Adipocyte (in vitro differentiated cells): ENCODE measurements around the gene EYA2.
A peak's percentile ranks its signal among the peaks of the same experiment; 100 is the strongest.

ENCODE experiments used
- DNase-seq: peaks from one replicate; pipeline ENCODE4 v3.0.0-alpha.2; 2015; ENCODE audit warnings: low read depth
- H3K27me3 ChIP-seq: replicated peaks from 2 replicates; pipeline ENCODE4 v1.7.0; 2013; ENCODE audit warnings: mild to moderate bottlenecking, low read length, moderate library complexity; ENCODE audit not compliant: control insufficient read depth, insufficient read depth
- H3K36me3 ChIP-seq: 2 replicates; pipeline ENCODE4 v1.7.0; 2013; ENCODE audit warnings: low read length, mild to moderate bottlenecking, moderate library complexity; ENCODE audit not compliant: control insufficient read depth, insufficient read depth, severe bottlenecking
- H3K4me1 ChIP-seq: 2 replicates; pipeline ENCODE4 v1.7.0; 2013; ENCODE audit warnings: mild to moderate bottlenecking, low read length, moderate library complexity; ENCODE audit not compliant: control insufficient read depth, insufficient read depth
- H3K4me3 ChIP-seq: 2 replicates; pipeline ENCODE4 v1.7.0; 2013; ENCODE audit warnings: mild to moderate bottlenecking, low read length, moderate library complexity
- H3K9ac ChIP-seq: 2 replicates; pipeline ENCODE4 v1.7.0; 2013; ENCODE audit warnings: mild to moderate bottlenecking, low read length, moderate library complexity
- H3K9me3 ChIP-seq: 2 replicates; pipeline ENCODE4 v1.7.0; 2013; ENCODE audit warnings: mild to moderate bottlenecking, low read length, moderate library complexity; ENCODE audit not compliant: control insufficient read depth

EYA2 gene

DNA sequence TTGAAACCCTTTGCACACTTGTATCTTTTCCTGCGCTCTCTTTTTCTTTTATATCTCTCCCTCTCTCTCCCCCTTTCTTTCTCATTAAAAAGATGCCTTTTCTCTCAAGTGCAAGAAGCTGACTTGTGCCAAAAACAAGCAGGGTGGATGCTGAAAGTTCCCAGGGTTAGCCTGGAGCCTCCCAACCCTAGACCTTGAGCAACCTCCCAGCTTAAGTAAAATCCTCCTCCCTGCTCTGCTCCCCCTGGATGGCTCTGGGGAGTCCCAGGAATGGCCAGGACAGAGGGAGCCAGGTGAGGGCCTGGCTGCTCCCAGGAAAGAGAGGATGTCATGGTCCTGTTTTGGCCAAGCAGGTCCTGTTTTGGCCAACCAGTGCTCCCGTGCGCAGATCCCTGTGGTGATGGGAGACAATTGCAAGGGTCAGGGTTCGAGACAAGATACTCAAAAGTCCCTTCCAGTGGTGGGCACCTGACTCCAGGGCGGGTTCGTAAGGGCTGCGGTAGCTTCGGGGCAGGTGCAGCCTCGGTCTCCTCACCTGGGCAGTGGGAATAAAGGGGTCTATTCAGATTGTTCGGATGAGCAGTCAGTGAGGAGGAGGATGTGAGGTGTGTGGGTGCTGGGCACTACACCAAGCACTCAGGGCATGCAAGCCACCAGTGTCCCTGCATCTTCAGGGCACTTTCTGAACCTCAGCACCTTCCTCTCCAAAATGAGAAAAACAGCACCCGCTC, 49.4 kb downstream of the EYA2 start:
- Histone ChIP-seq H3K36me3 (no peaks in the 10 kb centered on the region), H3K4me1 (peaks cover 23% of the 10 kb centered on the region), H3K27me3 (no peaks in the 10 kb centered on the region), H3K4me3 (no peak overlapping the region), H3K9me3 (no peaks in the 10 kb centered on the region), H3K9ac (no peak overlapping the region)
- no peak for DNase-seq

DNA sequence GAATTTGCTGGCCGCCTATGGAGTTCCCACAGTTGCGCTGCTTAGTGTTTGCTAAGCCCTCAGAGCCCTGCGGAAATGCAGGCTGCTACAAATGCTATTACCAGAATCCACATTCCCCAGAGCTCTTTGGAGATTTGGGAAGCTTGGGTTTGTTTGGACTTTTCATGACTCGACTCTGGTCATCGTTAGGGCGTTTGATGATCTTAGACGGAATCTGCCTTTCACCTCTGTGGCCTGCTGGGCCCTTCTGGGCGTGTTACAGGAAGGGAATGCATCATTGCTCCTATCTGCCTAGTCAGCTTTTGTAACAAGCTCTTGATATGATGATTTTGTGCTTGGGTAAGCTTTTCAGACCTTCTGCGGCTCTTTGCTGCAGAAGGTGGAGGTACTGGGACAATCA, 50.8 kb downstream of the EYA2 start:
- Histone ChIP-seq H3K27me3 (no peaks in the 10 kb centered on the region), H3K4me3 (no peak overlapping the region), H3K9me3 (no peaks in the 10 kb centered on the region), H3K36me3 (no peaks in the 10 kb centered on the region), H3K9ac (no peak overlapping the region), H3K4me1 (peaks cover 17% of the 10 kb centered on the region)
- no peak for DNase-seq

GRCh38 chr20:46946181-46946624, 51.6 kb downstream of the EYA2 start:
- peaks cover 18% of the 10 kb centered on the region for H3K4me1 ChIP-seq
- DNase-seq, result no peak
- peak overlapping the region; percentile 6 for H3K9ac ChIP-seq
- H3K27me3 ChIP-seq, result no peaks in the 10 kb centered on the region
- H3K9me3 ChIP-seq, result no peaks in the 10 kb centered on the region
- no peak overlapping the region for H3K4me3 ChIP-seq
- H3K36me3 ChIP-seq, result no peaks in the 10 kb centered on the region

- no peaks in the 10 kb centered on the region for H3K36me3 ChIP-seq
- H3K4me3 ChIP-seq, result no peak overlapping the region
- no peak for DNase-seq
- no peaks in the 10 kb centered on the region for H3K9me3 ChIP-seq
- H3K9ac ChIP-seq, result no peak overlapping the region
- H3K27me3 ChIP-seq, result no peaks in the 10 kb centered on the region
- peaks cover 24% of the 10 kb centered on the region for H3K4me1 ChIP-seq
Measured at GRCh38 chr20:46946796-46947195, 52.2 kb downstream of the EYA2 start.

- no peak overlapping the region for H3K9ac ChIP-seq
- DNase-seq, result no peak
- H3K4me1 ChIP-seq, result peaks cover 29% of the 10 kb centered on the region
- H3K4me3 ChIP-seq, result no peak overlapping the region
- no peaks in the 10 kb centered on the region for H3K9me3 ChIP-seq
- H3K27me3 ChIP-seq, result no peaks in the 10 kb centered on the region
- H3K36me3 ChIP-seq, result no peaks in the 10 kb centered on the region
Measured at GRCh38 chr20:46948081-46948480, 53.4 kb downstream of the EYA2 start.

DNA sequence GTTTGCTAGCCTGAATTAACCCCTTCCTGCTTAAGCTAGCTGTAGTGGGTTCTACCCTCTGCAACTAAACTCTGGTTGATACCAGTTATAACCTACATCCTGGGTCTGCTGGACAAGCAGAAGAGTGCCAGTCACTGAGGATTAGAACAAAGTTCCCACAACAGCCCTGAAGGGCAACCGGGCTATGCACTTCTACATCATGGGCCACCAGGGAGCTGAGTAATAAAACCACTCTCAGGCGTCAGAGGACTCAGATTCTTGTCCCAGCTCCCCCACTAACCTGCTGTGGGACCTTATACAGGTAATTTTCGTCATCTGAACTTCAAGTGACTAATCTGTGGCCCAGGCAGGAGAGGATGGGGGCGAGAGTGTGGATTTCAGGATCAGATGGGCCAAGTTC, 56.8 kb downstream of the EYA2 start:
- Histone ChIP-seq H3K27me3 (no peaks in the 10 kb centered on the region), H3K4me3 (no peak overlapping the region), H3K4me1 (peaks cover 21% of the 10 kb centered on the region), H3K9ac (no peak overlapping the region), H3K9me3 (peaks cover 5% of the 10 kb centered on the region), H3K36me3 (no peaks in the 10 kb centered on the region)
- no peak for DNase-seq

DNA sequence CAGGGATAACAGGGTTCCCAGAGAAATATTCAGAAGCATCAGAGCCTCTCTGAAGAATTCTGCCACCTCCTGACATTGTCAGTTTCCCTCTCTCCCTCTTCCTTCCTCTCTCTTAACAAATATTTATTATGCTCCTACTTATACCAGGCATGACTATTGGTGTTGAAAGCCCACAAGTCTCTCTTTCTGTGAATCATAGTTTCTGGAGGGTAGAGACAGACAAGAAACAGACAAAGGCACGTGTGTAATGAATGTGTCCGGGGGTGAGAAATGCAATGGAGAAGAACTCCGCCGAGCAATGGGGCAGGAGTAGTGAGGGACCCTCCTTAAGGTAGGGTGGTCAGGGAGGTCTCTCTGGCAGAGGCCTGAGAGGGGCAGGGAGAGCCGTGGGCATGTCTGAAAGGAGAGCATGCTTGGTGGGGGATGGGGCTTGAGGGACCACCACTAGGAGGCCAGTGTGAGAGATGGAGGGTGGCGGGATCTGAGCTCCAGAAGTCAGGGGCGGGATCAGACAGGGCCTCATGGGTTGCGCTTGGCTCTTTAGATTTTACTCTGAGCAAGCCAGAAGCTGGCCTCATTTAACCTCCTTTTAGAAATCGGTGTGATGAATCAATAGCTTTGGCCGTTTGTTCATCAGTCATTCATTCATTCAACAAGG, 57.3 kb downstream of the EYA2 start:
- Histone ChIP-seq H3K27me3 (no peaks in the 10 kb centered on the region), H3K9me3 (peaks cover 6% of the 10 kb centered on the region), H3K36me3 (no peaks in the 10 kb centered on the region), H3K9ac (no peak overlapping the region), H3K4me3 (no peak overlapping the region), H3K4me1 (peaks cover 19% of the 10 kb centered on the region)
- DNase-seq, result no peak

GRCh38 chr20:46953596-46953995, 59.0 kb downstream of the EYA2 start:
- DNase-seq, result no peak
- Histone ChIP-seq H3K9ac (no peak overlapping the region), H3K27me3 (no peaks in the 10 kb centered on the region), H3K9me3 (peaks cover 6% of the 10 kb centered on the region), H3K4me3 (no peak overlapping the region), H3K36me3 (no peaks in the 10 kb centered on the region), H3K4me1 (peaks cover 14% of the 10 kb centered on the region)

GRCh38 chr20:46954490-46955038, 59.9 kb downstream of the EYA2 start:
- Histone ChIP-seq H3K9ac (no peak overlapping the region), H3K36me3 (no peaks in the 10 kb centered on the region), H3K27me3 (no peaks in the 10 kb centered on the region), H3K4me1 (peaks cover 21% of the 10 kb centered on the region), H3K9me3 (peaks cover 6% of the 10 kb centered on the region), H3K4me3 (no peak overlapping the region)
- DNase-seq, result peak; percentile 96

DNA sequence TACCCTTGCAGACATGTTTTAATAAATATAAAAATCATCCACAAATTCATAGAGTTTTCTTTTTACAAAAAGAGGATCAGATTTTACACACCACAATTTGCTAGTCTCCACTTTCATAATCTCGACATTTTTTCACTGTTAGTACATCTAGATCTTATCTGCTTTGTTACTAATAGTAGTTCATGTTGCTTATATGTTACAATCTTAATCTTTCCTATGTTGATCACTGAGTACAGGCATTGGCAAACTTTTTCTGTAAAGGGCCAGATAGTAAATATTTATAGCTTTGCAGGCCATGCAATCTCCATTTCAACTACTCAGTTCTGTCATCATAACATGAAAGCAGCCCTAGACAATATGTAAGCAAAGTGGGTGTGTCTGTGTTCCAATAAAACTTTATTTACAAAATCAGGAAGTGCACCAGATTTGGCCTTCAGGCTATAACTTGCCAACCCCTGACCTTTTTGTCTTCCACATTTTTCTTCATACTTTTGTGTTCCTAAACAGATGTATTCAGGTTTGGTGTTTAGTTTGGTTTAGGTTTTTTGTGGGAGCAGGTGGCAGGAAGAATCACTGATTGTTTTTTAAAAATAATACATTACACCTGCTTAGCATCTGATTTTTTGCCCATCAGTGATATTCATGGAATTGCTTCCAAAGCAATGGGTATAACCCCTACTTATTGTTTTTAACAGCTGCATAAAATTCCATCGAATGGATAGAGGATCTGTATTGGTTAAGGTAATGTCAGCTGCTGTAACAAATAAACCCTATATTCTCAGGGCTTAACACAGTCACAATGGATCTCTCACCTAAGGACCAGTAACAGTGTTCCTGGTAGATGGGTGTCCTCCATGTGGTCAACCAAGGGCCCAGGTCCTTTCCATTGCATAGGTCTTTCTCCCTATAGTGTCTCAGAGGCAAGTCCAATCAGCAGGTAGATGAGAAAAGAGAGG, 61.2 kb downstream of the EYA2 start:
- peak; percentile 46 for DNase-seq
- Histone ChIP-seq H3K4me3 (no peak overlapping the region), H3K27me3 (no peaks in the 10 kb centered on the region), H3K36me3 (no peaks in the 10 kb centered on the region), H3K4me1 (peaks cover 22% of the 10 kb centered on the region), H3K9me3 (peaks cover 6% of the 10 kb centered on the region), H3K9ac (no peak overlapping the region)
